GM21786 (cell line): ENCODE data around the gene DTNBP1.

ENCODE experiments used
- ATAC-seq: cut with Tn5 transposase; IDR thresholded peaks from one replicate; pipeline ENCODE4 v1.9.1; 2021; ENCODE audit not compliant: unreplicated experiment

Gene DTNBP1

GRCh38 chr6:15594512-15595259 is 68.1 kb downstream of the DTNBP1 start:
- ATAC-seq, result no peak

DNA sequence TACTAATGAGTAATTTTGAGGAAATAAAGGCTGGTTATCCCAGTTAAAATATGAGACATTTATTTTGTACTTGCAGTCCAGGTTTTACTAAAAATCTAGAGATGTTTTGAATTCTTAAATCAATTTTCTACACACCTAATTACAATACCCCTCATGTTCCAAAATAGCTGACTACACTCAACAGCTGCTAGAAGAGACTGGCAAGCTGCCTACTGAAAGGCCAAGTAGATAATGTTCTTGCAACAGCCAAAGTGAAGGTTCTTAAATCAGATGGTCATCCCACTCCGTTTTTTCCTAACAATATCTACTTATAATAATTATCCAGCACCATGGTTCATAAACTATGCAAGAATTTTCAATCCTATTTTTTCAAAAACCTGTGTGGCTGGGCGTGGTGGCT is 69.0 kb downstream of the DTNBP1 start:
- ATAC-seq, result no peak

DNA sequence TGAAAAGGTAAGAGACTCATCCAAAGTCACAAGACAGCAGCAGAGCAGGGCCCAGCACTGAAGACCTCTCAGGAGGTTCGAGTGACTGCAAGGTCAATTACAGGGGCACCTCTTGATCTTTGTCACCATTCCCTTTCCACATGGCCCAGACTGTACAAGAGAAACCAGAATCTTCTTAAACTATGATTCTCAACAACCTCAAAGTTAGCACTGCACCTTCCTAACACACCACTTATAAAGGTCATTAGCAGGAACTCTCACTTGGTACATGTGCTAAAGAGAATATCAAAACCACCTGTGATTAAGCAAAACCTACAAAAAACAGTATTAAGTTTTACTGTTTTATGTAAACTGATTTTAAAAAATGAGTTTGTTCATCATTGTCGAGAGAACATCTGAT is 70.2 kb downstream of the DTNBP1 start:
- no peak for ATAC-seq

- no peak for ATAC-seq
Measured at GRCh38 chr6:15588971-15589634, 73.7 kb downstream of the DTNBP1 start.

DNA sequence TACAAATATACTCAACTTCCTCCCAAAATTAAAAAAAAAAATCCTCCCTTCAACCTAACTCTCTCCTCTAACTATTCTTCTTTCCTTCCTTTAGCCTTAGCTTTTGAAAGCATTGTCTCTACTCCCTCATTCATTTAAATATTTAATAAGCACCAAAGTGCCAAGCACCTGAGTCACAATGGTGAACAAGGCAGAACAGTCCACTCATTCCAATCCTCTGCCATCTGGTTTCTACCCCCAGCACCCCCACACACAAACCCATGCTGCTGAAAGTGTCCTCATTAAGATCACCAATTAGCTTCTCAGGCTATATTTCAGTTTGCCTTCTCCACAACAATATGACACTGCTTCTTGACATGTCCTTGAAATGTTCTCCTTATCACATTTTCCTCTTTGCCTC is 76.3 kb downstream of the DTNBP1 start:
- ATAC-seq, result no peak

- ATAC-seq, result no peak
Measured at GRCh38 chr6:15585760-15586214, 77.0 kb downstream of the DTNBP1 start.

DNA sequence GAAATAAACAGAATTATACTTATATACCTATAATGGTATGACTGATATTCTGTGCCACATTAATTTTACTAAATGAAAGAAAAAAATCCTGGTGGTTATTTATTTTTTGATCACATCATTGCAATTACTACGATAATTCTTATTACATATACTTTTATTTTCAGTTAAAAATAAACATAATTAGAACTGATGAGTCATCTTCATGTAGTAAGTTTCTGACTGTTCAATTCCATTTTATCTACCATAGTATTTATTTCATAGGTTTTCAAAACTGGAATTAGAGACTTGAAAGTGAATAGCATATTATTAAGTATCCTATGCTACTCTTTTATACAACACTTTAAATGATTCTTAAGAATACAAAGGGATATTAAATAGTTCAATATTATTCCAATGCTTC is 80.3 kb downstream of the DTNBP1 start:
- ATAC-seq, result no peak

DNA sequence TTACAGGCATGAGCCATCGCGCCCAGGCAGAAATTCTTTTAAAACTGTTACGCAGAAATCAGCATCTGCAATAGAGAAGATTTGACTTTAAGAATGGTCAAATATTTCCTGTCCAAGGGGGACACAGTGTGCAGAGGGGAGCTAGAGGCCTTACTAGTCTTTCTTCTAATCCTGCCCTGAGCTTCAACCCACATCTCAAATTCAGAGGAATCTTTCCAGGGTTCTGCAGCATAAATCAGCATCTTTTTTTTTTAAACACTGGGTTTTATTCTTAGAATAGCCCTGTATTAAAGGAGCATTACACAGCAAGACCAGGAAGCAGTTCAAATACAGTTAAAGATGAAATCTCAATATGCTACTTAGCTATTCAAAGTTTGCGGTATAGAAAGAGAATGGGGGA is 81.1 kb downstream of the DTNBP1 start:
- no peak for ATAC-seq

DNA sequence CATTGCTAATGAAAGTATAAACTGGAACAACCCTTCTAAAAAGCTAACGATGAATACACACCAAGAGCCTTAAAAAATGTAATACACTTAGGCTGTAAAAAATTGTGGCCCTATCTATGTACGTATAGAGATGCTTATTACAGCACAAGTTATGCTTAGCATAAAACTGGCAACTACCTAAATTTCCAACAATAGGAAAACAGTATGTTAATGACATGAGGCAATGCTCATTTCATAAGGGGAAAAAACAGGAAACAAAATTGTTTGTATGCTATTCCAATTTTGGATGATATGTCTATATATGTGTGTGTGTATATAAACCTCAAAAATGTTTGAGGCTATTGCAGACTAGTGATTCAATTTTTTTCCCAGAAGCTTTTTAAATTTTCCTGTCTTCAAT is 82.5 kb downstream of the DTNBP1 start:
- no peak for ATAC-seq

- ATAC-seq, result no peak
Measured at GRCh38 chr6:15578716-15579391, 84.0 kb downstream of the DTNBP1 start.

GRCh38 chr6:15577550-15578171 is 85.2 kb downstream of the DTNBP1 start:
- no peak for ATAC-seq

DNA sequence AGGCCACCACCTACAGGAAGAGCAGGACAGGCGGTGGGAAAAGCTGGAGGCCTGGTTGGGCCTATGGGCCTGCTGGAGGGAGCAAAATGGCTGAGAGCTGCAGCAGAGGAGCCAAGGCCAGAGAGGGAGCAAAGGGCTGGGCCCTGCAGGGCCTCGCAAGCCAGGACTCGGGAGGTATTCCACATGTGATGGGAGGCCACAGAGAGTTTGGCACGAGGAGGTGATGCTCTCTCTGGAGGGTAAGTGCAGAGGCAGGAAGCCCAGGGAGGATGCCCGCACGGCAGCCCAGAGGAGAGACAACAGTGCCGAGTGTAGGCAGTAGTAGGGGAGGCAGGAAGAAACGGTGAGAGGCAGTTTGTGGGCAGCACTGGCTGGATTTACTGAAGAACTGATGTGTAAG is 85.7 kb downstream of the DTNBP1 start:
- no peak for ATAC-seq

DNA sequence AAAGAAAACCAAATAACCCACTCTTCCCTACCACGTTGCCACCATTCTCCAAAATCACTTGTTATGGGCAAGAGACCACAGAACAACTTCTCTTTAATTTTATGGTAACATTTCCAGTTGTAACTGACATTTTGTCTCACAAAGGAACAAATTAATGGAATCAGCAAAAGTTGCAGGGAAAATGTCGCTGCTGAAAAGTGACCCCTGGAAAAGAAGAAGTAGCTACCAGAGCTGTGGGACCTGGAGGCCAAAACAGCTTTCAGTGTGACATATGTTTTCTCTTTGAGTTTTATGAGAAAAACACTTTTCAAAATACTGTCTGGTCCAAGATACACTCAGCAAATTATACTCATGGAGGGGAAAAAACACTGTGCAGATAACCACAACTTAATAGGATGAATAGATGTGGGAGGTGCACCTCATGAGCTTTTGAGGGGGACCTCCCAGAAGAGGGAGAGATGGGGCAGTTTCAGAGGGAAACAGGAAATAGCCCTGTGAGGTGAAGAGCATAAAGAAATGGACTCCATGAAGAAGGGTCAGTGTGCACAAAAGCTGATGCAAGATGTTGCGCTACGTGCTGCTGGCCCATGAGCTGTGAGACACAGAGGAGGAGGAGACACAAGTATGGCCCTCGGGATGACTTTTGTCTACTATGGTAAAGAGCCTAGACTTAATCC is 87.3 kb downstream of the DTNBP1 start:
- no peak for ATAC-seq

GRCh38 chr6:15574486-15574885 is 88.3 kb downstream of the DTNBP1 start:
- no peak for ATAC-seq

GRCh38 chr6:15574023-15574422 is 88.8 kb downstream of the DTNBP1 start:
- no peak for ATAC-seq

GRCh38 chr6:15573384-15573783 is 89.4 kb downstream of the DTNBP1 start:
- ATAC-seq, result no peak

- ATAC-seq, result no peak
Measured at GRCh38 chr6:15572296-15573016, 90.4 kb downstream of the DTNBP1 start.

- ATAC-seq, result no peak
Measured at GRCh38 chr6:15570171-15570570, 92.7 kb downstream of the DTNBP1 start.

DNA sequence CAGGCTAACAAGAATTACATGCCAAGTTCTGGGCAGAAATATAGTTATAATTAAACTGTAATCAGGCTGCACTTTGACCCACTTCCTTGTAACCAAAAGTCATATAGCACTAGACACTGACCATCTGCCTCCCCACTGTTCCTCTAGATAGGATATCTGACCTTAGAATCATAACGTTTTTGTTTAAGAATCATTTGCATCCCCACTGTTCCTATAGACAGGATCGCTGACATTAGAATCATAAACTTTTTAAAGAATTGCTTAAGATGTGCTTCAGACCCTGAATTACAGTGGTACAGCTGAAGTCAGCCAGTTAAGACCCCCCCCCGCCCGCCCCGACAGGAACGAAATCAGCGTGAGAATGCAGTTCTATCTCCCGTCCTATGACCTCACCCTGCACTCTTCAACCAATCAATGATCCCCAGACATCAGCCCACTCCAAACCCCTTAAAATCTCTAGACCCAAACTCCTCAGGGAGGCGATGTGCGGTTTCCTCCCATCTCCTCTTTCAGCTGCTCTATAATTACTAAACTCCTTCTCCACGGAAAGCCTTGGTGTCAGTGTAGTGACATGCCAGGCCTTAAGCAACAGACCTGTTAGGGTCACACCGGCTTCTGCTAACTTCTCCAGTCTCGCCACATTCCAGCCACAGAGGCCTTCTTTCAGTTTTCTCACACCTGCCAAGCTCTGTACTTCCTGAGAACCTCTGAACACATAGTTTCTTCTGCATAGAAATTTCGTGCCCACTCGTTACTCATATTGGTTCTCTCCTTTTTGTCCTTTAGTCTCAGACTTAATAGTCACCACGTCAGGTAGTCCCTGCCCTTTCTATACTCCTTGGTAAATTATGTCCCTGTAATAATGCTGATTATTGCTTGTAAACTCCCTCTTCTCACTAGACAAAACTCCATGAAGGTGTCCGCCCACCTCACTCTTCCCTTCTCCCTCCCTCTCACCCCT is 93.5 kb downstream of the DTNBP1 start:
- ATAC-seq, result no peak
